ENCODE results near the gene OBSL1. TPM values are rescaled to one million over a fixed set of nuclear protein-coding genes. Genes with fewer than 3 reads are reported as not detected.

OBSL1 gene
- total and polyA plus RNA-seq, 2 donors (not counting 1 experiment from before 2014, with no cell fraction given), result not detected

DNA sequence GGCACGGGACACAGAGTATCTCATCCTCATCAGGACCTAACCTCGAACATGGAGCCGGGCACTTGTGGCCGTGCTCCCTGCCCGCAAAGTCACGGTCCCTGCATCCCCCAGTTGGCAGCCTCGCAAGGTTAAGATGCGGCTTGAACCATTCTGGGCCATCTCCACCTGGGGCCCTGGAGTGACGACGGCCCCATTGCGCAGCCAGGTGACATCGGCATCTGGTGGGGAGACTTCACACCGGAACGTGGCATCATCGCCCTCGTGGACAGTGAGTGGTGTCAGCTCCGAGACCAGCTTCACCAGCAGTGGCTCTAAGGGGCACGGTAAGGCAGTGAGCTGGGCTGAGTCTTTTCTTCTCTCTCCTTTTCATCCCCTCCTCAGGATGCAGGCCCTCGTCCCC is 14.9 kb downstream of the OBSL1 start:
- Histone ChIP-seq H2AFZ (ENCODE audit: insufficient read depth, low read depth, low read length, poor library complexity, severe bottlenecking) (no peak overlapping the region), H3K4me3 (ENCODE audit: control extremely low read depth in 1 of 5, extremely low read depth in 1 of 5, insufficient read depth in 1 of 5, low read depth in 2 of 5, low read length in 4 of 5) (no peak overlapping the region), H3K4me1 (ENCODE audit: control insufficient read depth in 2 of 2, insufficient read depth in 2 of 2, low read length in 2 of 2) (peaks cover 18 to 22% of the 10 kb centered on the region in 2 donors), H3K36me3 (replicated peaks in 1 of 2; ENCODE audit: control extremely low read depth in 1 of 2, control insufficient read depth in 1 of 2, extremely low read depth in 1 of 2, insufficient read depth in 2 of 2, low read length in 1 of 2) (no peaks in the 10 kb centered on the region), H3K27me3 (replicated peaks in 1 of 4; ENCODE audit: control extremely low read depth in 1 of 4, control insufficient read depth in 3 of 4, insufficient read depth in 4 of 4, low read length in 3 of 4) (peaks cover 0 to 51% (median 19%) of the 10 kb centered on the region in 4 experiments), H3K9me3 (ENCODE audit: control extremely low read depth in 1 of 3, control insufficient read depth in 2 of 3, insufficient read depth in 1 of 3, low read length in 2 of 3) (peaks cover 0 to 27% (median 0%) of the 10 kb centered on the region in 3 donors), H3K79me2 (ENCODE audit: control insufficient read depth, insufficient read depth, low read length) (no peaks in the 10 kb centered on the region), H3K4me2 (replicated peaks; ENCODE audit: low read depth, low read length, poor library complexity, severe bottlenecking) (no peak overlapping the region), H4K20me1 (ENCODE audit: control insufficient read depth, insufficient read depth, low read length, poor library complexity, severe bottlenecking) (no peaks in the 10 kb centered on the region), H3K27ac (ENCODE audit: low read length in 2 of 2) (no peak overlapping the region), H3K9ac (ENCODE audit: low read length) (no peak overlapping the region)
- 94% methylated on average over 19 of the region's 19 CpGs for WGBS (ENCODE audit: insufficient coverage)
- H3K4me3 Mint-ChIP-seq, result no peak overlapping the region
- no peak overlapping the region for H3K27ac Mint-ChIP-seq
- H3K9me3 Mint-ChIP-seq (ENCODE audit: insufficient read depth), result no peaks in the 10 kb centered on the region
- no peak for DNase-seq
- CTCF ChIA-PET, result interaction anchor here (0.7 to 0.8 kb wide), 2 partner anchors 7 to 105 kb away, joined by 3 read pairs; no protein-coding TSS in a partner anchor
- POLR2A ChIA-PET, result no interaction called here
- peaks cover 40% of the 10 kb centered on the region for H3K27me3 Mint-ChIP-seq
- H3K4me1 Mint-ChIP-seq, result peaks cover 11% of the 10 kb centered on the region
- intact Hi-C loops (cut with micrococcal nuclease), result no loop called here
- TF ChIP-seq, protein P1, sequence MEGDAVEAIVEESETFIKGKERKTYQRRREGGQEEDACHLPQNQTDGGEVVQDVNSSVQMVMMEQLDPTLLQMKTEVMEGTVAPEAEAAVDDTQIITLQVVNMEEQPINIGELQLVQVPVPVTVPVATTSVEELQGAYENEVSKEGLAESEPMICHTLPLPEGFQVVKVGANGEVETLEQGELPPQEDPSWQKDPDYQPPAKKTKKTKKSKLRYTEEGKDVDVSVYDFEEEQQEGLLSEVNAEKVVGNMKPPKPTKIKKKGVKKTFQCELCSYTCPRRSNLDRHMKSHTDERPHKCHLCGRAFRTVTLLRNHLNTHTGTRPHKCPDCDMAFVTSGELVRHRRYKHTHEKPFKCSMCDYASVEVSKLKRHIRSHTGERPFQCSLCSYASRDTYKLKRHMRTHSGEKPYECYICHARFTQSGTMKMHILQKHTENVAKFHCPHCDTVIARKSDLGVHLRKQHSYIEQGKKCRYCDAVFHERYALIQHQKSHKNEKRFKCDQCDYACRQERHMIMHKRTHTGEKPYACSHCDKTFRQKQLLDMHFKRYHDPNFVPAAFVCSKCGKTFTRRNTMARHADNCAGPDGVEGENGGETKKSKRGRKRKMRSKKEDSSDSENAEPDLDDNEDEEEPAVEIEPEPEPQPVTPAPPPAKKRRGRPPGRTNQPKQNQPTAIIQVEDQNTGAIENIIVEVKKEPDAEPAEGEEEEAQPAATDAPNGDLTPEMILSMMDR (IDR thresholded peaks at IDR 0.05), result no peak
- TF ChIP-seq EZH2 (IDR thresholded peaks at IDR 0.05; ENCODE audit: borderline replicate concordance, insufficient read depth, low read depth, low read length, poor library complexity, severe bottlenecking), result no peak
- no peak for ATAC-seq (ENCODE audit: low read depth)

DNA sequence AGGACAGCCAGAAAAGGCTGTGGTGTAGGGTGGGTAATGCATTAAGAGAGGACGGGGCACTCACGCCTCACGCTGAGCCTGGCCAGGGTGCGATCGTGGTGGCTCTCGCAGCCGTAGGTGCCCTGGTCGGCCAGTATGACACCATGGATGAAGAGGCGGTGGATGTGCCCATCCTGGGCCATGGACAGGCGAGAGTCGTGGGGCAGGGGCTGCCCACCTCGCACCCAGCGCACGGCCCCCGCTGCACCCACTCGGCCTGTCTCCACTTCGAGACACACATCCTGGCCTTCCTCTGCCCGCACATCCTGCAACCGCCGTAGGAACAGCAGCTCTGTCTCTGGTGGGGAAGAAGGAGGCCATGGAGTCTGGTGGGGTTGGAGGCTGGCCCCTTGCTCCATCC is 15.4 kb downstream of the OBSL1 start:
- Mint-ChIP-seq H3K27ac (no peak overlapping the region), H3K4me1 (peaks cover 12% of the 10 kb centered on the region), H3K4me3 (no peak overlapping the region), H3K9me3 (ENCODE audit: insufficient read depth) (no peaks in the 10 kb centered on the region), H3K27me3 (peaks cover 41% of the 10 kb centered on the region)
- Histone ChIP-seq H3K27ac (ENCODE audit: low read length in 2 of 2) (no peak overlapping the region), H3K9ac (ENCODE audit: low read length) (no peak overlapping the region), H3K9me3 (ENCODE audit: control extremely low read depth in 1 of 3, control insufficient read depth in 2 of 3, insufficient read depth in 1 of 3, low read length in 2 of 3) (peaks cover 0 to 30% (median 0%) of the 10 kb centered on the region in 3 donors), H3K4me3 (ENCODE audit: control extremely low read depth in 1 of 5, extremely low read depth in 1 of 5, insufficient read depth in 1 of 5, low read depth in 2 of 5, low read length in 4 of 5) (no peak overlapping the region), H2AFZ (ENCODE audit: insufficient read depth, low read depth, low read length, poor library complexity, severe bottlenecking) (no peak overlapping the region), H3K27me3 (replicated peaks in 1 of 4; ENCODE audit: control extremely low read depth in 1 of 4, control insufficient read depth in 3 of 4, insufficient read depth in 4 of 4, low read length in 3 of 4) (peaks cover 0 to 56% (median 21%) of the 10 kb centered on the region in 4 experiments), H3K36me3 (replicated peaks in 1 of 2; ENCODE audit: control extremely low read depth in 1 of 2, control insufficient read depth in 1 of 2, extremely low read depth in 1 of 2, insufficient read depth in 2 of 2, low read length in 1 of 2) (no peaks in the 10 kb centered on the region), H3K4me2 (replicated peaks; ENCODE audit: low read depth, low read length, poor library complexity, severe bottlenecking) (no peak overlapping the region), H4K20me1 (ENCODE audit: control insufficient read depth, insufficient read depth, low read length, poor library complexity, severe bottlenecking) (no peaks in the 10 kb centered on the region), H3K79me2 (ENCODE audit: control insufficient read depth, insufficient read depth, low read length) (no peaks in the 10 kb centered on the region), H3K4me1 (ENCODE audit: control insufficient read depth in 2 of 2, insufficient read depth in 2 of 2, low read length in 2 of 2) (peaks cover 20 to 27% of the 10 kb centered on the region in 2 donors)
- POLR2A ChIA-PET, result no interaction called here
- no peak for DNase-seq
- no peak for ATAC-seq (ENCODE audit: low read depth)
- CTCF ChIA-PET, result interaction anchor here (0.7 kb wide), 1 partner anchor 106 kb away, joined by 3 read pairs; no protein-coding TSS in a partner anchor
- intact Hi-C loops (cut with micrococcal nuclease), result no loop called here
- TF ChIP-seq EZH2 (IDR thresholded peaks at IDR 0.05; ENCODE audit: borderline replicate concordance, insufficient read depth, low read depth, low read length, poor library complexity, severe bottlenecking), result no peak
- TF ChIP-seq, protein P1 (IDR thresholded peaks at IDR 0.05), result no peak
- WGBS (ENCODE audit: insufficient coverage), result 97% methylated on average over 20 of the region's 20 CpGs
